HUES6 (cell line): Measurements from ENCODE around the gene TMEM80.

ENCODE experiments used
- H3K27ac ChIP-seq: 2 replicates; pipeline ENCODE4 v1.7.0; 2013; ENCODE audit warnings: low read depth, mild to moderate bottlenecking, low read length, inconsistent platforms
- H3K27me3 ChIP-seq: 2 replicates; pipeline ENCODE4 v1.6.1; 2013; ENCODE audit warnings: low read length; ENCODE audit not compliant: control insufficient read depth, insufficient read depth
- H3K36me3 ChIP-seq: 2 replicates; pipeline ENCODE4 v1.6.1; 2013; ENCODE audit warnings: low read length; ENCODE audit not compliant: control insufficient read depth, insufficient read depth
- H3K4me1 ChIP-seq: 2 replicates; pipeline ENCODE4 v1.6.1; 2013; ENCODE audit warnings: low read length; ENCODE audit not compliant: control insufficient read depth, insufficient read depth
- H3K4me3 ChIP-seq: 2 replicates; pipeline ENCODE4 v1.5.1; 2013; ENCODE audit warnings: low read depth, low read length
- H3K9ac ChIP-seq: one replicate; pipeline ENCODE4 v1.6.1; 2013; ENCODE audit warnings: mild to moderate bottlenecking, low read length
- H3K9me3 ChIP-seq: 2 replicates; pipeline ENCODE4 v1.6.1; 2013; ENCODE audit warnings: low read depth, low read length; ENCODE audit not compliant: control insufficient read depth, insufficient read depth

Gene TMEM80

DNA sequence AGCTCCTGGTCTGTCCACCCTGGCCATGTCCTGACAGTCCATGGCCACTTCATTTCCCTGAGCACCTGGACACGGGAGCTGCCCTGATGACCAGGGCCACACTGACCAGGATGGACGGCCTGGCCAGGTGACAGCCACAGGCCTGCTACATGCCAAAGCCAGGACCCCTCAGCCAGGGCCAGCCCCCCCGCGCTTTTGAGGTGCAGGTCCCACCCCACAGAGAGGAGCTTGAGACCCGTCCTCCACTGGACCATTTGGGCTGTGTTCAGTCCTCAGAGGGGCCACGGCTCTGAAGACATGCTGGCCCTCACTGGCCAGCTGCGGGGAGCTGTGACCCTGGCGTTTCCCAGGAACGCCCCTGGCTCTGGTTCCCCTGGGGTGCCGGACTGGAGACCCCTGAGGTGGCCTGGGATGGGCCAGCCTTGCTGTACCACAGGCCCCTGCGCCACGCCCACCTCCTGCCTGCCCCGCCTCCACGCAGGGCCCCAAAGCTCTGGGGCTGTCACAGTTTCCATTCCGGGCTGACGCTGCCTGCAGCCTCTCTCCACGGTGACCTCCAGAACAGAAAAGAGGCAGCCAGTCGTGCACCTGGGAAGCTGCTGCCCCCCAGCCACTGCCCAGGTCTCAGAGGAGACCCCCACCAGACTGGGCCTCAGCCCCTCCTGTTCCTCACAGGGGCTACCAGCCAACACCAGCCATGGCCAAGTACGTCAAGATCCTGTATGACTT is 28.6 kb downstream of the TMEM80 start:
- H3K9me3 ChIP-seq, result no peaks in the 10 kb centered on the region
- H3K27me3 ChIP-seq, result peaks cover 42% of the 10 kb centered on the region; the same call in 1 of the 2 replicates
- no peak overlapping the region for H3K27ac ChIP-seq
- no peaks in the 10 kb centered on the region; the same call in 1 of the 2 replicates for H3K36me3 ChIP-seq
- H3K4me3 ChIP-seq, result no peak overlapping the region
- H3K4me1 ChIP-seq, result peaks cover 12% of the 10 kb centered on the region
- H3K9ac ChIP-seq, result no peak overlapping the region

GRCh38 chr11:724778-725386 is 29.3 kb downstream of the TMEM80 start:
- H3K27ac ChIP-seq, result no peak overlapping the region
- H3K27me3 ChIP-seq, result peaks cover 36% of the 10 kb centered on the region; the same call in 1 of the 2 replicates
- H3K4me1 ChIP-seq, result peaks cover 12% of the 10 kb centered on the region
- no peaks in the 10 kb centered on the region; the same call in 1 of the 2 replicates for H3K36me3 ChIP-seq
- H3K9ac ChIP-seq, result no peak overlapping the region
- H3K9me3 ChIP-seq, result no peaks in the 10 kb centered on the region
- H3K4me3 ChIP-seq, result no peak overlapping the region

- no peaks in the 10 kb centered on the region for H3K9me3 ChIP-seq
- peaks cover 7% of the 10 kb centered on the region for H3K4me1 ChIP-seq
- H3K4me3 ChIP-seq, result peak overlapping the region; percentile 43
- H3K27ac ChIP-seq, result no peak overlapping the region
- H3K36me3 ChIP-seq, result no peaks in the 10 kb centered on the region; the same call in 1 of the 2 replicates
- H3K9ac ChIP-seq, result no peak overlapping the region
- peaks cover 30% of the 10 kb centered on the region; the same call in 1 of the 2 replicates for H3K27me3 ChIP-seq
These were observed 30.1 kb downstream of the TMEM80 start for GRCh38 chr11:725624-726202.

DNA sequence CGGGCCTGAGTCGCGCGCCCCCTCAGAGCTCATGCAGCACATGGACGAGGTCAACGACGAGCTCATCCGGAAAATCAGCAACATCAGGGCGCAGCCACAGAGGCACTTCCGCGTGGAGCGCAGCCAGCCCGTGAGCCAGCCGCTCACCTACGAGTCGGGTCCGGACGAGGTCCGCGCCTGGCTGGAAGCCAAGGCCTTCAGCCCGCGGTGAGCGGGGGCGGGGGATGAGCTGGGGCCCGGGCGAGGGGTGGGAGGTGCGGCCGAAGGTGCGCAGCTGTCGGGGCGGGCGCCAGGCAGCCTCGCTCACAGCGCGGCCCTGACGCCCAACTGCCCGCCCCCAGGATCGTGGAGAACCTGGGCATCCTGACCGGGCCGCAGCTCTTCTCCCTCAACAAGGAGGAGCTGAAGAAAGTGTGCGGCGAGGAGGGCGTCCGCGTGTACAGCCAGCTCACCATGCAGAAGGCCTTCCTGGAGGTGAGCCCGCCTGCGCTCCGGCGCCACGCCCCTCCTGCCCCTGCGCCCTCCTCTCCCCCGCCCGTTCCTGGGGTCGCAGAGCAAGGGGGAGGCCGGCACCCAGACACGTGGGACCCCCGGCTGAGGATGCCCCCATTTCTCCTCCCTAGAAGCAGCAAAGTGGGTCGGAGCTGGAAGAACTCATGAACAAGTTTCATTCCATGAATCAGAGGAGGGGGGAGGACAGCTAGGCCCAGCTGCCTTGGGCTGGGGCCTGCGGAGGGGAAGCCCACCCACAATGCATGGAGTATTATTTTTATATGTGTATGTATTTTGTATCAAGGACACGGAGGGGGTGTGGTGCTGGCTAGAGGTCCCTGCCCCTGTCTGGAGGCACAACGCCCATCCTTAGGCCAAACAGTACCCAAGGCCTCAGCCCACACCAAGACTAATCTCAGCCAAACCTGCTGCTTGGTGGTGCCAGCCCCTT is 30.9 kb downstream of the TMEM80 start:
- no peak overlapping the region for H3K27ac ChIP-seq
- H3K4me1 ChIP-seq, result peaks cover 7% of the 10 kb centered on the region
- H3K9ac ChIP-seq, result no peak overlapping the region
- H3K27me3 ChIP-seq, result peaks cover 30% of the 10 kb centered on the region; the same call in 1 of the 2 replicates
- peak overlapping the region; percentile 45 for H3K4me3 ChIP-seq
- H3K9me3 ChIP-seq, result no peaks in the 10 kb centered on the region
- H3K36me3 ChIP-seq, result no peaks in the 10 kb centered on the region; the same call in 1 of the 2 replicates

GRCh38 chr11:727281-727701 is 31.7 kb downstream of the TMEM80 start:
- Histone ChIP-seq H3K36me3 (no peaks in the 10 kb centered on the region), H3K9me3 (no peaks in the 10 kb centered on the region), H3K9ac (no peak overlapping the region), H3K4me1 (peaks cover 7% of the 10 kb centered on the region), H3K4me3 (no peak overlapping the region), H3K27me3 (peaks cover 30% of the 10 kb centered on the region; the same call in 1 of the 2 replicates), H3K27ac (no peak overlapping the region)

DNA sequence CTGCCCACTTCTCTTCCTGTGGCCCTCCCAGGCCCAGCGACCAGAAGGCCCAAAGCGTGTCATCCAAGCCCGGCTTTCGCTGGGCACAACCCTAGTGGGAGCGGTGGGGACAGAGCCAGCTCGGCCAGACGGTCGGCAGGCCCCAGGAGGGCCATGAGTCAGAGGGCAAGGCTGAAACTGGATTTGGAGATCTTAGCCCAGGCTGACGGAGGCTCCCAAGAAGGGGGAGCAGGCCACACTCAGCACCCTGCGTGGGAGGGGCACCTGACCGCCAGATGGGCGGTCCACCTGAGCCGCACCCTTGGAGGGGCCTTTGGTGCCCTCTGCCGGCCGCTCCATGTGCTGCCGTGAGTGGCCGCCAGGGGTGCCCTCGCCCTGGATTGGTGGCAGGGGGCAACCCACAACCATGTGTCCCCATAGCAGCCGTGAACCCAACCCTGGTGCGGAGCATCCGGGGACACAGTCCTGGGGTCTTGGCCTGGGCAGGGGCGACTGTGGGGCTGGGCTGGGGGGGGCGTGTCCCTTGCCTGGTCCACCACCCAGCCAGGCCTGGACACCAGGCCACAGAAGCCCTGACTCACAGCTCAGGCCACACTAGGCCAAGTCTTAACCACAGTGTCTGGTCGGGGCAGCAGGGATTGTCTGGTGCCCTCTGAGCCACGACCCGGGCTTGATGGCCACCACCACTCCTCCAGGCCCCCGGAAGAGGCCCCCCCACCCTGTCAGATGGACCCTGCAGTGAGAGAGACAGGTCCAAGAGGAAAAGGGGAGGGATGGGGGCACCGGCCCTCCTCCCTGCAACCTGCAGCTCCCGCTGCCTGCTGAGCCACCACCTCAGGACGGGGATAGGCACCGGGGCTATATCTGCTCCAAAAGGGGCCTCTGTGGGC is 32.5 kb downstream of the TMEM80 start:
- no peak overlapping the region for H3K4me3 ChIP-seq
- H3K4me1 ChIP-seq, result peaks cover 7% of the 10 kb centered on the region
- H3K36me3 ChIP-seq, result no peaks in the 10 kb centered on the region
- peaks cover 30% of the 10 kb centered on the region; the same call in 1 of the 2 replicates for H3K27me3 ChIP-seq
- H3K9ac ChIP-seq, result no peak overlapping the region
- no peaks in the 10 kb centered on the region for H3K9me3 ChIP-seq
- H3K27ac ChIP-seq, result no peak overlapping the region

- H3K36me3 ChIP-seq, result no peaks in the 10 kb centered on the region
- H3K4me1 ChIP-seq, result peaks cover 7% of the 10 kb centered on the region
- no peak overlapping the region for H3K27ac ChIP-seq
- peaks cover 30% of the 10 kb centered on the region; the same call in 1 of the 2 replicates for H3K27me3 ChIP-seq
- H3K9ac ChIP-seq, result no peak overlapping the region
- no peak overlapping the region for H3K4me3 ChIP-seq
- H3K9me3 ChIP-seq, result no peaks in the 10 kb centered on the region
These were observed 33.4 kb downstream of the TMEM80 start for GRCh38 chr11:728901-729491.

GRCh38 chr11:729492-730074 is 34.0 kb downstream of the TMEM80 start:
- H3K27ac ChIP-seq, result no peak overlapping the region
- H3K36me3 ChIP-seq, result no peaks in the 10 kb centered on the region
- peaks cover 7% of the 10 kb centered on the region for H3K4me1 ChIP-seq
- no peaks in the 10 kb centered on the region for H3K9me3 ChIP-seq
- no peak overlapping the region for H3K9ac ChIP-seq
- no peak overlapping the region for H3K4me3 ChIP-seq
- H3K27me3 ChIP-seq, result peaks cover 28% of the 10 kb centered on the region; the same call in 1 of the 2 replicates

DNA sequence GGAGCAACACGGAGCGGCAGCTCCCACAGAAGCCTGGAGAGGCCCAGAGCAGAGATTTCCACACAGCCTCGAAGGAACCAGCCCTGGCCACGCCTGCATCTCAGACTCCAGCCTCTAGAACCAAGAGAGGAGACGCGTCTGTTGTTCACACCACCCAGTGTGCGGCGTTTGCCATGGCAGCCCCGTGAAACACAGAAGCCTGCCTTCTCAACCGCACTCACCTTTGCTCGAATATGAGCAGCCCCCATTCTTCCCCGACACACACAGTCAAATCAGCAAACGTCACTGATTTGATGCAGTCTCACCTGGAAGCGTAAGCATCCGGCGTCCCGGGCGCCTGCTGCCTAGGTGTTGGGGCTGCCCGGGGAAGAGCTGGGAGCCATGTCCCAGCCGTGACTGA is 37.5 kb downstream of the TMEM80 start:
- Histone ChIP-seq H3K9ac (no peak overlapping the region), H3K9me3 (no peaks in the 10 kb centered on the region), H3K36me3 (no peaks in the 10 kb centered on the region), H3K4me1 (no peaks in the 10 kb centered on the region; the same call in 1 of the 2 replicates), H3K27ac (no peak overlapping the region), H3K4me3 (no peak overlapping the region), H3K27me3 (no peaks in the 10 kb centered on the region)
